Measurements from ENCODE around the gene IFT22.
"Not testable (repeated sequence)": the region's sequence is repeated elsewhere in the genome, so short reads cannot be mapped to it uniquely, and the experiment has no call there.

The IFT22 gene

DNA sequence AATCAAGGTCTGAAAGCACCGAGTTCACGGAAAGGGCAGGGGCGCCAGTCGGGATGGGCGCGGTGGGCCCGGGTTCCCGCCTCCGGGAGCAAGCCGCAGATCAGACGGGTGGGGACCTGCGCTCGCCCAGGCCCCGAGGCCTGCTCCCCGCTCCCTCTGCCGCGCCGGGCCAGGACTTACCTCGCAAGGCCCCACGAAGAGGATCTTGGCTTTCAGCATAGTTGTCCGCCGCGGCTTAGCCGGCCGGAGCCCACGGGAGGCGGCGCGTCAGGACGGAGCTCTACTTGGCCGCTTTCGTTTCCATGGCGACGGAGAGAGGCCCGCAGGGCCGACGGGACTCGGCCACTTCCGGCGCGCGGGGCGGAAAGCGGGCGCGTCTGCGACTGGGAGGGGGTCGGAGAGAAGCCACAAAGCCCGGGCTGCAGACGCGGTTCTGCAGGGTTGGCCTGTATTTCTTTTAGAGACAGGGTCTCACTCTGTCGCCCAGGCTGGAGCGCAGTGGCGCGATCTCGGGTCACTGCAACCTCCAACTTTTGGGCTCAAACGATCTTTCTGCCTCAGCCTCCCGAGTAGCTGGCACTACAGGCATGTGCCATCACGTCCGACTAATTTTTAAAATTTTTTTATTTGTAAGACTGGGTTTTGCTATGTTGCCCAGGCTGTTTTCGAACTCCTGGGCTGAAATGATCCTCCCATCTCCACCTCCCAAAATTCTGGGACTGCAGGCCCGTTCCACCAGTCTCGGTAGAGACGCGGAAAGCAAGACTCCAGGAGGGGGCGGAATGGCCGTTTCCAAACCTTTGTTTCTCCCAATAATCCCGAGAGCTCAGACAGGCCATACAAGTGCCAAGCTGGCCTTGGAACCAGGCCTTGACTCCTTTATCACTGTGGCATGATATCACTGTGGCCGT lies at the start of gene IFT22:
TSS of gene IFT22 (minus strand) at position 322 of the 911 bp plus-strand sequence. CDS start at position 219, 103 bp downstream.
- DNase-seq = peak; percentile 70

DNA sequence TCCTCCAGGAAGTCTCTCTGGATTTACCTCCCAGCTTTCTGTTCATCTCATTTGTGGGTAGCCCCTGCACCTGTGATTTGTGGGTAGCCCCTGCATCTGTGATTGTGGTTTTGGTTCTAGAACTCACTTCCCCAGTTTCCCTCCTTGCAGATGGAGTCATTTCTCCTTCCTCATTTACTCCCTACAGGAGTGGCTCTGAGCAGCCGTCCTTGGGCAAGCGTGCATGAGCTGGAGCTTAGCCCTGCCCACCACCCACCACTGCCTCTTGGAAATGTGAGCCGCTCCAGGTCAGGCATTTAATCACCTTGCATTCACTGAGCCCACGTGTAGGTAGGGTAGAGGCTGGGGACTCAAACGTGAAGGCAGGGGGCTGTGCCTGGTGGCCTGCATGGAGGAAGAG lies 49.2 kb upstream of the IFT22 start:
- DNase-seq = no peak

DNA sequence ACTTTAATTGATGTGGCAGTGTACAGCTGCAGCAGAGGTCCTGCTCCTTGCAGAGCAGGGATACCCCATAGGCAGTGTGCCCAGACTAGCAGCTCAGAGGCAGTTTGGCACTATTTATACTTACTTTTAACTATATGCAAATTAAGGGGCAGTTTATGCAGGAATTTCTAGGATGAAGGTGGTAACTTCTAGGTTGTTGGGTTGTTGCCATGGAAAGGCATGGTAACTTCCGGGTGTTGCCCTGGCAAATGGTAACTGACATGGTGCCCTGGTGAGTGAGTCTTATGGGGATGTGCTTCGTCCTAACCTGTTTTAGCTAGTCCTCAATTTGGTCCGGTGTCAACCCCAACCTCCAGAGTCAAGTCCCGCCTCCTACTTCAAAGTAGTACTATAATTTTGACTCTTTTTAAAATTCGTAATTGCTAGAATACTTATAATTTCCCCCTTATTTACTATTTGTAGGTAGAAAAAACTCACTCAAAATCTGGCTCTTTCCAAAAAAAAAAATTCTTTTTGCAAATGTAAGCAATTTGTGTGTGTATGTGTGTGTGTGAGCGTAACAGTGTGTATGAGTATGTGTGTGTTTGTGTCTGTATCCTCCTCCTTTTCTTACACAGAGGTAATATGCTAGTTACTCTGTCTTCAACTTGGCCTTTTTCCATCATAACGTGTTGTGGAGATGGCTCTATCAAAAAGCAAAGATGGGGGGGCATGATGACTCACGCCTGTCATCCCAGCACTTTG lies 47.0 kb upstream of the IFT22 start:
- DNase-seq = no peak

DNA sequence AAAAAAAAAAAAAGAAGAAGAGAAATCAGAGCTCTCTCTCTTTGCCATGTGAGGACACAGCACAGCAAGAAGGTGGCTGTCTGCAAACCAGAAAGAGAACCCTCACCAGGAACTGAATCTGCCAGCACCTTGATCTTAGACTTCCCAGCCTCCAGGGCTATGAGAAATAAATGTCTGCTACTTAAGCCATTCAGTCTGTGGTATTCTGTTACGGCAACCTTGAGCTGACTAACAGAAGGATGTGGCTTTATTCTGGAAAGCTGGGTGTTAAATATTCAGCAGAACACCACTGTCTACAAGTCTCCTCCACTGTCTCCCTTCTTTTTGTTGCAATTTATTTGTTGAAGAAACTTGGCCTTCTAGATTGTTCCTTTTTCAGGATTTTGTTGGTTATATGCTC lies 46.1 kb upstream of the IFT22 start:
- DNase-seq = no peak

DNA sequence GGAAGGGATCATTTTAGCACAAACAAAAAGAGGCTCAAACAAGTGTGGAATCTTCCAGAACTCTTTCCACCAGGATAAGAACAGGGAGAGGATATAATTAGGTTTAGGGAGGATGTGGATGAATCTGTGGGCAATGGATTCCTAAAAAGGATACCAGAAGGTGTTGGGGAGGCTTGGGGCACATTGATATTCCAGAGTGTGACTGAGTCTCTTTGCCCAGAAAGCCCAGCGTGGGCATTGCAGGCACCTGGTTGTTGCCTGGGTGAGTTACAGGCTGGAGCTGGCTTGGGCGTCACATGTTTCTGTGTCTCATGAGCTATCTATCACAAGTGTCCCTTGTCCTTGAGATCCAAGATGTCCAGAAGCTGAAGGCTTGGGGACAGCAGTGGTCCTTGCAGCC lies 44.3 kb upstream of the IFT22 start:
- DNase-seq = no peak

DNA sequence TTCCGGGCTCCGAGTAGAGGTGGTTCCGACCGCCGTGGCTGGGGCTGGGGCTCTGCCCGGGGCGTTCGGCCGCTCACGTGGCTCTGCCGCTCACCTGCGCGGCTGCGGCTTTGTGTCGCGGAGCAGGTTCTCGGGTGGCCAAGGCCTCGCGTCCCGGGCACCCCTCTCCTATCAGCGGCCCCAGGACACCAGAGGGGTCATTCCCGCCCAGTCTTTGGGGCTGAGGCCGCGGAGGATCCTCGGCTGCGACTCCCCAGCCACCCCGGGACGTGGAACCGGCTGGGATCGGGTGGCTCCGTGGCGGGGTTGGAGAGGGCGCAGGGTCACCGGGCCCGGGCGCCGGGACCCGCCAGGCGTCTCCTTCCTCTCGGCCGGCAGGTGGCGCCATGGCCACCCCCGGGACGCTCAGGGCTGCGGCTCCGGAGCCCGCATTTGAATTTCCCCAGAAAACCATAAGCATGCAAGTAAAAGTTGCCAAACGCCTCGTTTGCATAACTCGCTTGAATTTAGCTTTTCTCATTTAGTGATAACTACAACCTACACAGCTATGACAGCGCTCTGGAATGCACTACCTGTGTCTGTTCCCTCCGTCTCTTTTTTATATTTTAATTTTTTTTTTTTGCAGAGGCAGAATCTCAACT lies 42.2 kb upstream of the IFT22 start:
- DNase-seq = peak; percentile 30

DNA sequence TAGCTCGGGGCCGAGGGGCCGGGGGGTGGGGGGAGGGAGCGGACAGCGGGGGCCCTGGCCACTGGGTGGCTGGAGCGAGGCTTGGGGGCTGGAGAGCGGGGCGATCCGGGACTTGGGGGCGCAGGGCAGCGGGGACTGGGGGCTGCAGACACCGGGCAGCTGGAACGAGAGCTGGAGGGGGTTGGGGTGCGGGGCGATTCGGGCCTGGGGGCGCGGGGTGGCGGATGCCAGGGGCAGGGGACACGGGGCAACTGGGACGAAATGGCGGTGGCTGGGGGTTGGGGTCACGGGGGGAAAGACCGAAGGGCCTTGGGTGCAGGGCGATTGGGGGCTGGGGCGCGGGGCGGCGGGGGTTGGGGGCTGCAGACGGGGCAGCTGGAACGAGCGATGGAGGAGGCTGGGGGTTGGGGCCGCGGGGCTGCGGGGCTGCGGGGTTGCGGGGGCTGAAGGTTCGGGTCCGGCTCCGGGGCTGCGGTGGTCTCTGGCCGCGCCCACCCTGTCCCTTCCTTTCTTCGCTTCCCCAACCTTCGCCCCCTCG lies 41.7 kb upstream of the IFT22 start:
- DNase-seq = no peak

DNA sequence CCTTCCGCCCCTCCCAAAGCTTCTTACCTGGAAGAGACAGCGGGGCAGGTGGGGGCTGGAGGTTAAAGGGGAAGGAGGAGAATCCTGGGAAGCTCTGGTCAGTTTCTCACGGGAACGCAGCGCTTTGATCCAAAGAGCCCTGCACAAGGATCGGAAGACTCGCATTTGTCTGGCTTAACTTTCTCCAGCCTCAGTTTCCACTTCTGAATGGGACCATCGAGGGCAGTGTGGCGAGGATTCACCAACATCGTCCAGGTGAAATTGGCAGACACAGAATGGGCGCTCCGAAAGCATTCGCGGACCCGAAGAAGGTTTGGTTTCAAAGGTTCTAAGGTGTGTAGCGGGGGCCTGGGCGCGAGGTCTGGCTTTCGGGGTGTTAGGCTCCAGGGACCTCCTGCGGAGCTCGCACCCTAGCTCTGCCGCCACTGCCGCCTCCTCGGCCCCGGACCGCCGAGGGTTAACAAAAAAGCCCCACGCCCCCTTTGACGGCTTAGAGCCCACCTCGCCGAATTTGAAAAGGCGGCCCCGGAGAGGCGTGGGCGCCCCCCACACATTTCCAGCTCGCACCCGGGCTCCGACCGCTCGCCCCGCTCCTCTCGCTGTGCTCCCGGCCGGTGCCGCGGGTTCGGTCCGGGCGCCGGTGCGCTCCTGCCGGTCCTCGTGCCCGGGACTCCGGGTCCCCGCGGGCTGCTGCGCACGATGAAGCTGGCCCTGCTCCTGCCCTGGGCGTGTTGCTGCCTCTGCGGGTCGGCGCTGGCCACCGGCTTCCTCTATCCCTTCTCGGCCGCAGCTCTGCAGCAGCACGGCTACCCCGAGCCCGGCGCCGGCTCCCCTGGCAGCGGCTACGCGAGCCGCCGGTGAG lies 41.0 kb upstream of the IFT22 start, which contains the start of gene COL26A1:
TSS of gene COL26A1 (plus strand) at position 542 of the 862 bp plus-strand sequence. CDS start at position 700, 158 bp downstream.
- no peak for DNase-seq

DNA sequence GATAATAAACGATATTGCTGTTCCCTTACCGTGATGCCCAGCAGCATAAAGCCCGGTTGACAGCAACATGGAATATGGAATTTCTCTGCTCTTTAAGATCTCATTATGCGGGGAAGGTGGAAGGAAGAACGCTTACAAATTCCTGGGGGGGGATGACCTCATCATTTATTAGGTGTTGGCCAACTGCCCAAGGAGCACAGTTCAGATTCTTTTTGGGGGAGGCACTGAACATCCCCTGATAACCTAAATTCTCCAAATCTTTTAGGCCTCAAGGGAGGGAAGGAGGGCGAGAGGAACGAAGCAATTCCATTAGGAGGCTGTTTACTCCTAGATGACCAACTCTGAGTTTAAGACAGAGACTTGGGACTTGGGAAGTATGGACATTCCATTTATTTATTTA lies 35.8 kb upstream of the IFT22 start:
- DNase-seq = no peak

DNA sequence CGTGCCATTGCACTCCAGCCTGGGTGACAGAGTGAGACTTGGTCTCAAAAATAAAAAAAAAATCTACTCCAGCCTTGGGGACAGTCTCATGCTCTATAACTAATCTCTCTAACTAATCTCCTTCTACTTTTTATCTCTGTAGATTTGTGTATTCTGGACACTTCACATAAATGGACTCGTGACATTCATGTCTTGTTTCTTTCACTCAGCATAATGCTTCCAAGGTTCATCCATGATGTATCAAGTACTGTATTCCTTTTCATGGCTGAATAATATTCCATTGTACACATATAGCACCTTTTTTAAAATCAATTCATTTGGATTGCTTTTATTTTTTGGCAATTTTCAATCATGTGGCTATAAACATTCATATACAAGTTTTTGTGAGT lies 31.3 kb upstream of the IFT22 start:
- no peak for DNase-seq

DNA sequence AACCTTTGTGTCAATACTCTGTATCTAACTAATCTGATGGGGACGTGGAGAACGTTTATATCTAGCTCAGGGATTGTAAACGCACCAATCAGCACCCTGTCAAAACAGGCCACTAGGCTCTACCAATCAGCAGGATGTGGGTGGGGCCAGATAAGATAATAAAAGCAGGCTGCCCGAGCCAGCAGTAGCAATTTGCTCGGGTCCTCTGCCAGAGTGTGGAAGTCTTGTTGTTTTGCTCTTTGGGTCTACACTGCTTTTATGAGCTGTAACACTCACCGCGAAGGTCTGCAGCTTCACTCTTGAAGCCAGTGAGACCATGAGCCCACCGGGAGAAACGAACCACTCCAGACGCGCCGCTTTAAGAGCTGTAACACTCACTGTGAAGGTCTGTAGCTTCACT lies 27.7 kb upstream of the IFT22 start:
- not testable (repeated sequence) for DNase-seq

DNA sequence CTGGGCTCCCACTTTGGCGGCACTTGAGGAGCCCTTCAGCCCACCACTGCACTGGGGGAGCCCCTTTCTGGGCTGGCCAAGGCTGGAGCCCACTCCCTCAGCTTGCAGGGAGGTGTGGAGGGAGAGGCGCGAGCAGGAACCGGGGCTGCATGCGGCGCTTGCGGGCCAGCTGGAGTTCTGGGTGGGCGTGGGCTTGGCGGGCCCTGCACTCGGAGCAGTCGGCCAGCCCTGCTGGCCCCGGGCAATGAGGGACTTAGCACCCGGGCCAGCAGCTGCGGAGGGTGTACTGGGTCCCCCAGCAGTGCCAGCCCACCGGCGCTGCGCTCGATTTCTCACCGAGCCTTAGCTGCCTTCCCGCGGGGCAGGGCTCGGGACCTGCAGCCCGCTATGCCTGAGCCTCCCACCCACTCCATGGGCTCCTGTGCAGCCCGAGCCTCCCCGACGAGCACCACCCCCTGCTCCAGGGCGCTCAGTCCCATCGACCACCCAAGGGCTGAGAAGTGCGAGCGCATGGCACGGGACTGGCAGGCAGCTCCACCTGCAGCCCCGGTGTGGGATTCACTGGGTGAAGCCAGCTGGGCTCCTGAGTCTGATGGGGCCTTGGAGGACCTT lies 26.9 kb upstream of the IFT22 start:
- not testable (repeated sequence) for DNase-seq

DNA sequence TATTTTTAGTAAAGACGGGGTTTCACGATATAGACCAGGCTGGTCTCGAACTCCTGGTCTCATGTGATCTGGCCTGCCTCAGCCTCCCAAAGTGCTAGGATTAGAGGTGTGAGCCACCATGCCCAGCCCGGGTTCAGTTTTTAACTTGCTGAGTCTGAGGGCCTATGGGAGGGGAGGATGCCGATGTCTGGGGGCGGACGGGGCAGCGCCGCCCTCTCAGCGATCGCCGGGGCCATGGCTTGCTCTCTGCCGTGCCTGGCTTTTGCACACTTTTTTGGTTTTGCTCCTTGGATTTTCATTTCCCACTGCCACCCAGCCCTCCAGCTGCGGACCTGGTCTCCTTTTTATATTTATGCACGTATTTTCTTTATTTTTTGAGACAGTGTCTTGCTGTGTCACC lies 25.9 kb upstream of the IFT22 start:
- no peak for DNase-seq

DNA sequence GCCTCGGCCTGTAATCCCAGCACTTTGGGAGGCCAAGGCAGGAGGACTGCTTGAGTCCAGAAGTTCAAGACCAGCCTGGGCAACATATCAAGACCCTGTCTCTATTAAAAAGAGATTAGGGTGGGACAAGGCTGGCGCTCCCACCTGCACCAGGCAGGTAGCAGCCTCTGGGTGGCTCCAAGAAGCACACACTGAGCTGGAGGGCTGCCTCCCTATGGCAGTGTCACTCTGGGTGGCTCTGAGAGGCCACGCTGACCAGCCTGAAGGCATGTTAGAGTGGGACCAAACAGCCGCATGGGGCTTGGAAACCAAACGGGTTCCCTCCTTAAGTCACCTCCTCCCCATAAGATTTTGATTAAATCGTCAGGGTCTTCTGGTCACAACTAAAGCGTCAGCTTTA lies 21.3 kb upstream of the IFT22 start:
- no peak for DNase-seq

DNA sequence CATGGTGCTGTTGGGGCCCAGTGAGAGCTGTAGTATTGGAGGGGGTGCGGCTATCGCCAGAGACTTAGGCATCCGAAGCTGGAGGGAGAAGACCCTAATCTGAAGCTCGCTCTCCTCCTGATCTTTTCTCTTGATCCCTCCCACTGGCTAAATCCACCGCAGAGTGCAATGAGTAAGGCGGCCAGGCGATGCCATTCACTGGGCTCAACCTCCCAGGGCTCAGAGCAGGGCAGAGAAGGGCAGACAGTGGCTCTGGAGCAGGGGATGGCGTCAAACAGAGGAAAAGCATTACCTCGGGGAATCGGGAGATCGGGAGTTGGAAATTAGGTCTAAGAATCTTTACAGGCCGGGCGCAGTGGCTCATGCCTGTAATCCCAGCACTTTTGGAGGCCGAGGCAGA lies 18.8 kb upstream of the IFT22 start:
- no peak for DNase-seq

DNA sequence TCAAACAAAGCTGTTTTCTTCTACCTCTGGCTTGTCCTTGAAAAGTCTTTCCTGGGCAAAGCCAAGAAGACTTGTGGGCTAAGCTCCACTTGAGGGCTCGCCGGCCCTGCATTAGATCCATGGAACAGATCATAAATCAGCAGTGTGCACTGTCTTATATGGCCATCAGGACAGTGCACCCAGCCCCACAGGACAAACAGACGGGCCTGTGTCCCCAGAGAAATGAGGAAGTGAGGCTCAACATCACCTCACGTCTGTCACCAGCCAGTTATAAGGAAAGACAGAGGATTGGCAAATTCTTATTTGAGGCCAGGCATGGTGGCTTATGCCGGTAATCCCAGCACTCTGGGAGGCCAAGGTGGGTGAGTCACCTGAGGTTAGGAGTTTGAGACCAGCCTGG lies 12.3 kb upstream of the IFT22 start:
- DNase-seq = no peak

DNA sequence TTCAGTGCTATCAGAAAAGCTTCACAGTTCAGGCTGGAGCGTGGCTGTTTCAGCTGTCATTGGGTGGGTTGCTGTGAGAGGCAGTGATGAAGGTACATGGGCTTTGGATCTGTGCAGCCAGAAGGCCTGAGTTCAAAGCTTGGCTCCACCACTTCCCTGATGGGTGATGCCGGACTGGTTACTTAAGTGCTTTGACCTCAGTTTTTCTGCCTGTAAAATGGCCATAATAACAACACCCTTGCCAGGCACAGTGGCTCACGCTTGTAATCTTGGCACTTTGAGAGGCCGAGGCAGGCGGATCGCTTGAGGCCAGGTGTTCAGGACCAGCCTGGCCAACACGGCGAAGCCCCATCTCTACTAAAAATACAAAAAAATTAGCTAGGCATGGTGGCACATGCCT lies 10.4 kb upstream of the IFT22 start:
- no peak for DNase-seq

DNA sequence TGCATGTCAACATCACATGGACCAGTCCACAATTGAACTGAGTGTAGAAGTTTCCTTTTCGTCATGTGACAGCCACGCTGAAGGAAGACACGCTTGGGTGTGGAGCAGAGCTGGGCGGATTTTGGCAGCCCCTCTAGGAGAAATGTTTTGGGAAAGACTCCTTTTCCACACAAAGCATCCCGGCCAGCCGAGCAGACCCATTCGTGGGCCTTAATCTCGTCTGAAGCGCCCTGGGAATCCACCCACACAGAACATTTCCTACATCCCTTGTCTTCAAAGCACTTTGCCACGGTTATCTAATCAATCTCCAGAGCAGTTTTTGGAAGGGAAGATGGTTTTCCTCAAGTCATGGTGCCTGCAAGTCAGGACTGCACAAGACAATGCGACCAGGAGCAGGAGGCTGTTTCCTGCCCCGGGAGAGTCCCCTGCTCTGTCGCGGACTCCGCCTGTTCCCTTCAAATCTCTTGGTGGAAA lies 8.4 kb upstream of the IFT22 start:
- DNase-seq = no peak

DNA sequence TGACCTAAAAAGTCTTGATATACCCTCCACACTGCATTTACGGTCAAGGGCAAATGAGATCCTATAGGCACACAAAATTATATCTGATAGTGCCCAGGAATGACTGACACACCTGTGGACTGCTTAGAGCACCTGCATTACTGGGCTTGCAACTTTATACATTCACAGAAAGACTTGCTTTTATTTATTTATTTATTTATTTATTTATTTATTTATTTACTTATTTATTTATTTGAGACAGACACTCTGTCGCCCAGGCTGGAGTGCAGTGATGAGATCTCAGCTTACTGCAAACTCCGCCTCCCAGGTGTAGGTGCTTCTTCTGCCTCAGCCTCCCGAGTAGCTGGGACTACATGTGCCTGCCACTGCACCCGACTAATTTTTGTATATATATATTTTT lies 6.5 kb upstream of the IFT22 start:
- no peak for DNase-seq

DNA sequence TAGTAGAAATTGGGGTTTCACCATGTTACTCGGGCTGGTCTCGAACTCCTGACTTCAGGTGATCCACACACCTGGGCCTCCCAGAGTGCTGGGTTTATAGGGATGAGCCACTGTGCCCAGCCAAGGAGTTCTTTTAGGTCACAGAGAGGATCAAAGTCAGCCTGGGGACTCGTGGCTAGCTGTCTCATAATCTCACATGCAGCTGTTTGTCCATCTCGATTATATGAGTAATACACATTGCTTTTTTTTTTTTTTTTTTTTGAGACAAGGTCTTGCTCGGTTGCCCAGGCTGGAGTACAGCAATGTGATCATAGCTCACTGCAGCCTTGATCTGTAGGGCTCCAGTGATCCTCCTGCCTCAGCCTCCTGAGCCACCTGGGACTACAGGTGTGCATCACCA lies 2.2 kb downstream of the IFT22 start:
- DNase-seq = no peak

DNA sequence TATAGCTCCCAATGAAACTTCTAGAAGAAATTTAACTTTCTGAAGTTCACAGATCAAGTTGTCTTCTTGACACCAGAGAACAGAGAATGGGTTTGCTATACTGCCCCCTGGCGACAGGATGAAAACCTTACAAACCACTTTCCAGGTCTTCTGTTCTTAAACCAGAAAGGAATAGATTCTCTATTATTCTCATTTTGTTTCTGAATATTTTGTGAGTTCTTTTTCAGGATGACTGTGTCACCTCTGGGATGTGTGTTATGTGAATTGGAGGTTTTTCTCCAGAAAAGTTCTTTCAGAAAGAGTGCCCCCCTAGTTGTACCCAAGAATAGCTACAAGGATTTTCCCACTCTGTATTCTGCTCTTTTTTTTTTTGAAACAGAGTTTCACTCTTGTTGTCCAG lies 6.3 kb downstream of the IFT22 start:
- DNase-seq = peak; percentile 14
